SU-DHL-6 (cell line): Measurements from ENCODE around the gene SLC6A3.

ENCODE experiments used
- H2AFZ ChIP-seq: fragments of 200-600 bp; sonication (generic); 2 replicates; pipeline ENCODE4 v1.6.1; 2014; ENCODE audit warnings: low read depth, mild to moderate bottlenecking, moderate library complexity, mixed read lengths, antibody characterized with exemption, low read length; ENCODE audit not compliant: severe bottlenecking
- H3F3A ChIP-seq: fragments of 200-600 bp; shearing (Covaris generic); 2 replicates; pipeline ENCODE4 v1.6.0; 2016; ENCODE audit warnings: antibody characterized with exemption, mild to moderate bottlenecking; ENCODE audit not compliant: insufficient read depth
- H3K27ac ChIP-seq: fragments of 200-600 bp; sonication (generic); 2 replicates; pipeline ENCODE4 v1.5.1; 2016; ENCODE audit warnings: low read depth, mild to moderate bottlenecking, low read length, moderate library complexity, mixed read lengths
- H3K27me3 ChIP-seq: fragments of 200-600 bp; sonication (generic), shearing (Covaris generic); 2 replicates; pipeline ENCODE4 v1.6.0; 2014; ENCODE audit warnings: mild to moderate bottlenecking, low read length
- H3K36me3 ChIP-seq: fragments of 200-600 bp; sonication (generic); 2 replicates; pipeline ENCODE4 v1.6.1; 2014; ENCODE audit warnings: mild to moderate bottlenecking, low read length, mixed read lengths
- H3K4me2 ChIP-seq: fragments of 300-600, 200-600 bp; shearing (Covaris generic), sonication (generic); 2 replicates; pipeline ENCODE4 v1.6.0; 2014; ENCODE audit warnings: low read length, low read depth, mild to moderate bottlenecking; ENCODE audit not compliant: poor library complexity, severe bottlenecking
- H3K4me3 ChIP-seq: fragments of 200-600 bp; sonication (generic); 2 replicates; pipeline ENCODE4 v1.5.1; 2014; ENCODE audit warnings: antibody characterized with exemption, low read length, mild to moderate bottlenecking, mixed read lengths; ENCODE audit not compliant: insufficient read depth, poor library complexity, severe bottlenecking
- H3K79me2 ChIP-seq: fragments of 200-600 bp; sonication (generic); 2 replicates; pipeline ENCODE4 v1.6.1; 2014; ENCODE audit warnings: mild to moderate bottlenecking, low read length, moderate library complexity; ENCODE audit not compliant: insufficient read depth
- H3K9ac ChIP-seq: fragments of 200-600 bp; sonication (generic); 2 replicates; pipeline ENCODE4 v1.7.0; 2014; ENCODE audit warnings: mild to moderate bottlenecking, low read length
- H3K9me2 ChIP-seq: fragments of 200-600 bp; sonication (generic); replicated peaks from 2 replicates; pipeline ENCODE4 v1.6.1; 2014; ENCODE audit warnings: low read length; ENCODE audit not compliant: insufficient read depth
- H3K9me3 ChIP-seq: fragments of 200-600 bp; sonication (generic); 2 replicates; pipeline ENCODE4 v1.6.1; 2014; ENCODE audit warnings: low read length, mixed read lengths; ENCODE audit not compliant: insufficient read depth
- H4K20me1 ChIP-seq: fragments of 200-600 bp; sonication (generic); 2 replicates; pipeline ENCODE4 v1.6.1; 2014; ENCODE audit warnings: low read depth, mild to moderate bottlenecking, antibody characterized with exemption, low read length, moderate library complexity, mixed read lengths
- CTCF ChIP-seq: fragments of 200-600 bp; sonication (generic); IDR thresholded peaks from one replicate; pipeline ENCODE4 v1.5.1; 2017; ENCODE audit warnings: antibody characterized with exemption, mild to moderate bottlenecking, low read length, moderate library complexity; ENCODE audit not compliant: insufficient read depth, poor library complexity, severe bottlenecking
- EZH2phosphoT487 ChIP-seq: fragments of 200-600 bp; sonication (generic), shearing (Covaris generic); conservative IDR thresholded peaks from 2 replicates; pipeline ENCODE4 v1.6.1; 2018; ENCODE audit warnings: mild to moderate bottlenecking, antibody characterized with exemption, low read length, moderate library complexity, mixed read lengths

SLC6A3 gene

GRCh38 chr5:1399737-1400136 lies 45.5 kb downstream of the SLC6A3 start:
- no peaks in the 10 kb centered on the region for H3K79me2 ChIP-seq
- H3K27me3 ChIP-seq, result no peaks in the 10 kb centered on the region
- H3K9me3 ChIP-seq, result no peaks in the 10 kb centered on the region
- H3K4me2 ChIP-seq, result no peak overlapping the region
- H4K20me1 ChIP-seq, result no peaks in the 10 kb centered on the region
- H3K9me2 ChIP-seq, result no peaks in the 10 kb centered on the region
- TF ChIP-seq EZH2phosphoT487 (no peak), CTCF (no peak)
- H3K27ac ChIP-seq, result no peak overlapping the region
- H2AFZ ChIP-seq, result no peak overlapping the region
- no peaks in the 10 kb centered on the region for H3F3A ChIP-seq
- no peaks in the 10 kb centered on the region for H3K36me3 ChIP-seq
- no peak overlapping the region for H3K4me3 ChIP-seq
- H3K9ac ChIP-seq, result no peak overlapping the region

- Histone ChIP-seq H3K27ac (no peak overlapping the region), H4K20me1 (no peaks in the 10 kb centered on the region), H3K36me3 (no peaks in the 10 kb centered on the region), H3K9me3 (no peaks in the 10 kb centered on the region), H3K9me2 (no peaks in the 10 kb centered on the region), H3F3A (no peaks in the 10 kb centered on the region), H3K79me2 (no peaks in the 10 kb centered on the region), H3K4me3 (no peak overlapping the region), H3K27me3 (no peaks in the 10 kb centered on the region), H2AFZ (no peak overlapping the region), H3K9ac (no peak overlapping the region), H3K4me2 (no peak overlapping the region)
- TF ChIP-seq EZH2phosphoT487, result no peak
- no peak for TF ChIP-seq CTCF
Observed at GRCh38 chr5:1396293-1396816, 48.9 kb downstream of the SLC6A3 start.

GRCh38 chr5:1394881-1395860 lies 50.1 kb downstream of the SLC6A3 start:
- Histone ChIP-seq H3K4me3 (no peak overlapping the region), H3F3A (no peaks in the 10 kb centered on the region), H3K27ac (no peak overlapping the region), H4K20me1 (no peaks in the 10 kb centered on the region), H3K79me2 (no peaks in the 10 kb centered on the region), H3K9me3 (no peaks in the 10 kb centered on the region), H2AFZ (no peak overlapping the region), H3K9ac (no peak overlapping the region), H3K36me3 (no peaks in the 10 kb centered on the region), H3K4me2 (no peak overlapping the region), H3K9me2 (no peaks in the 10 kb centered on the region), H3K27me3 (no peaks in the 10 kb centered on the region)
- TF ChIP-seq EZH2phosphoT487 (no peak), CTCF (no peak)
